Measurements from ENCODE around the gene PARD3.

The PARD3 gene

GRCh38 chr10:34217524-34217923 lies 597.6 kb downstream of the PARD3 start:
- H3K4me3 Mint-ChIP-seq: no peak overlapping the region
- peaks cover 11% of the 10 kb centered on the region for H3K4me1 Mint-ChIP-seq (ENCODE audit: low read depth)
- no peak overlapping the region for H3K27ac Mint-ChIP-seq
- H3K27me3 Mint-ChIP-seq: no peaks in the 10 kb centered on the region
- H3K36me3 Mint-ChIP-seq (ENCODE audit: low read depth): no peaks in the 10 kb centered on the region
- H3K9me3 Mint-ChIP-seq: no peaks in the 10 kb centered on the region

- Mint-ChIP-seq H3K36me3 (ENCODE audit: low read depth) (no peaks in the 10 kb centered on the region), H3K4me1 (ENCODE audit: low read depth) (peaks cover 11% of the 10 kb centered on the region), H3K4me3 (no peak overlapping the region), H3K27me3 (no peaks in the 10 kb centered on the region), H3K9me3 (no peaks in the 10 kb centered on the region), H3K27ac (no peak overlapping the region)
Measured at GRCh38 chr10:34216348-34216945, 598.6 kb downstream of the PARD3 start.

GRCh38 chr10:34213805-34214197 lies 601.3 kb downstream of the PARD3 start:
- Mint-ChIP-seq H3K36me3 (ENCODE audit: low read depth) (no peaks in the 10 kb centered on the region), H3K9me3 (no peaks in the 10 kb centered on the region), H3K27ac (no peak overlapping the region), H3K4me1 (ENCODE audit: low read depth) (no peaks in the 10 kb centered on the region), H3K4me3 (no peak overlapping the region), H3K27me3 (no peaks in the 10 kb centered on the region)

GRCh38 chr10:34213193-34213804 lies 601.8 kb downstream of the PARD3 start:
- Mint-ChIP-seq H3K27me3 (no peaks in the 10 kb centered on the region), H3K9me3 (no peaks in the 10 kb centered on the region), H3K36me3 (ENCODE audit: low read depth) (no peaks in the 10 kb centered on the region), H3K4me1 (ENCODE audit: low read depth) (no peaks in the 10 kb centered on the region), H3K27ac (no peak overlapping the region), H3K4me3 (no peak overlapping the region)

- H3K4me3 Mint-ChIP-seq: no peak overlapping the region
- H3K4me1 Mint-ChIP-seq (ENCODE audit: low read depth): peaks cover 7% of the 10 kb centered on the region
- H3K36me3 Mint-ChIP-seq (ENCODE audit: low read depth): no peaks in the 10 kb centered on the region
- H3K9me3 Mint-ChIP-seq: no peaks in the 10 kb centered on the region
- H3K27me3 Mint-ChIP-seq: no peaks in the 10 kb centered on the region
- H3K27ac Mint-ChIP-seq: no peak overlapping the region
Measured at GRCh38 chr10:34207343-34207742, 607.8 kb downstream of the PARD3 start.

GRCh38 chr10:34206935-34207268 lies 608.2 kb downstream of the PARD3 start:
- Mint-ChIP-seq H3K36me3 (ENCODE audit: low read depth) (no peaks in the 10 kb centered on the region), H3K4me1 (ENCODE audit: low read depth) (peaks cover 7% of the 10 kb centered on the region), H3K9me3 (no peaks in the 10 kb centered on the region), H3K4me3 (no peak overlapping the region), H3K27ac (no peak overlapping the region), H3K27me3 (no peaks in the 10 kb centered on the region)

GRCh38 chr10:34206078-34206934 lies 608.8 kb downstream of the PARD3 start:
- Mint-ChIP-seq H3K4me3 (no peak overlapping the region), H3K27ac (no peak overlapping the region), H3K27me3 (no peaks in the 10 kb centered on the region)

GRCh38 chr10:34205452-34205851 lies 609.6 kb downstream of the PARD3 start:
- no peak overlapping the region for H3K4me3 Mint-ChIP-seq
- H3K36me3 Mint-ChIP-seq (ENCODE audit: low read depth): no peaks in the 10 kb centered on the region
- H3K9me3 Mint-ChIP-seq: no peaks in the 10 kb centered on the region
- no peak overlapping the region for H3K27ac Mint-ChIP-seq
- no peaks in the 10 kb centered on the region for H3K27me3 Mint-ChIP-seq
- H3K4me1 Mint-ChIP-seq (ENCODE audit: low read depth): peaks cover 7% of the 10 kb centered on the region

More at GRCh38 chr10:34206078-34206934, 608.8 kb downstream of the PARD3 start:
- no peaks in the 10 kb centered on the region for H3K36me3 Mint-ChIP-seq (ENCODE audit: low read depth)
- no peaks in the 10 kb centered on the region for H3K9me3 Mint-ChIP-seq
- H3K4me1 Mint-ChIP-seq (ENCODE audit: low read depth): peaks cover 7% of the 10 kb centered on the region

GRCh38 chr10:34203966-34204630 lies 611.0 kb downstream of the PARD3 start:
- H3K4me1 Mint-ChIP-seq (ENCODE audit: low read depth): peaks cover 7% of the 10 kb centered on the region
- H3K9me3 Mint-ChIP-seq: no peaks in the 10 kb centered on the region
- H3K27ac Mint-ChIP-seq: no peak overlapping the region
- H3K4me3 Mint-ChIP-seq: no peak overlapping the region
- H3K36me3 Mint-ChIP-seq (ENCODE audit: low read depth): no peaks in the 10 kb centered on the region
- no peaks in the 10 kb centered on the region for H3K27me3 Mint-ChIP-seq

GRCh38 chr10:34200355-34200901 lies 614.7 kb downstream of the PARD3 start:
- Mint-ChIP-seq H3K9me3 (no peaks in the 10 kb centered on the region), H3K4me3 (no peak overlapping the region), H3K27me3 (no peaks in the 10 kb centered on the region), H3K4me1 (ENCODE audit: low read depth) (peaks cover 2% of the 10 kb centered on the region), H3K36me3 (ENCODE audit: low read depth) (no peaks in the 10 kb centered on the region), H3K27ac (no peak overlapping the region)

GRCh38 chr10:34198953-34199352 lies 616.1 kb downstream of the PARD3 start:
- Mint-ChIP-seq H3K4me1 (ENCODE audit: low read depth) (no peaks in the 10 kb centered on the region), H3K36me3 (ENCODE audit: low read depth) (no peaks in the 10 kb centered on the region), H3K27me3 (no peaks in the 10 kb centered on the region), H3K4me3 (no peak overlapping the region), H3K9me3 (no peaks in the 10 kb centered on the region), H3K27ac (no peak overlapping the region)

- Mint-ChIP-seq H3K4me1 (ENCODE audit: low read depth) (no peaks in the 10 kb centered on the region), H3K27me3 (no peaks in the 10 kb centered on the region), H3K27ac (no peak overlapping the region), H3K4me3 (no peak overlapping the region), H3K9me3 (no peaks in the 10 kb centered on the region), H3K36me3 (ENCODE audit: low read depth) (no peaks in the 10 kb centered on the region)
Measured at GRCh38 chr10:34196058-34196433, 619.0 kb downstream of the PARD3 start.

- Mint-ChIP-seq H3K9me3 (no peaks in the 10 kb centered on the region), H3K27ac (no peak overlapping the region), H3K4me1 (ENCODE audit: low read depth) (no peaks in the 10 kb centered on the region), H3K27me3 (no peaks in the 10 kb centered on the region), H3K4me3 (no peak overlapping the region), H3K36me3 (ENCODE audit: low read depth) (no peaks in the 10 kb centered on the region)
Measured at GRCh38 chr10:34195364-34196057, 619.6 kb downstream of the PARD3 start.

GRCh38 chr10:34193931-34194626 lies 621.0 kb downstream of the PARD3 start:
- no peaks in the 10 kb centered on the region for H3K27me3 Mint-ChIP-seq
- H3K9me3 Mint-ChIP-seq: no peaks in the 10 kb centered on the region
- H3K36me3 Mint-ChIP-seq (ENCODE audit: low read depth): no peaks in the 10 kb centered on the region
- no peak overlapping the region for H3K4me3 Mint-ChIP-seq
- H3K4me1 Mint-ChIP-seq (ENCODE audit: low read depth): no peaks in the 10 kb centered on the region
- H3K27ac Mint-ChIP-seq: no peak overlapping the region
